DND-41 (cell line): ENCODE data around the gene CD79B.

Source experiments
- ATAC-seq: fragments of 200-7000 bp; cut with Tn5 transposase; 3 replicates; pipeline ENCODE4 v1.9.1; 2021; ENCODE audit warnings: low read depth; ENCODE audit not compliant: insufficient read depth
- DNase-seq: peaks from one replicate; pipeline ENCODE4 v3.0.0-alpha.2; 2020
- H2AFZ ChIP-seq: 2 replicates; pipeline ENCODE4 v1.6.0; 2012; ENCODE audit warnings: low read depth, low read length
- H3K27ac ChIP-seq: 2 replicates; pipeline ENCODE4 v1.5.1; 2012; ENCODE audit warnings: low read length, inconsistent platforms
- H3K27me3 ChIP-seq: fragments of 200-600 bp; sonication (generic); 2 replicates; pipeline ENCODE4 v1.6.0; 2012; ENCODE audit warnings: low read length, mild to moderate bottlenecking, inconsistent platforms; ENCODE audit not compliant: insufficient read depth, poor library complexity
- H3K36me3 ChIP-seq: 2 replicates; pipeline ENCODE4 v1.5.1; 2012; ENCODE audit warnings: low read length, inconsistent platforms; ENCODE audit not compliant: insufficient read depth
- H3K4me1 ChIP-seq: 2 replicates; pipeline ENCODE4 v1.5.1; 2012; ENCODE audit warnings: mild to moderate bottlenecking, low read length; ENCODE audit not compliant: insufficient read depth
- H3K4me2 ChIP-seq: 2 replicates; pipeline ENCODE4 v1.6.0; 2012; ENCODE audit warnings: mild to moderate bottlenecking, moderate library complexity, low read length, inconsistent platforms; ENCODE audit not compliant: insufficient read depth
- H3K4me3 ChIP-seq, 2 experiments: fragments of 200-600 bp in 1 of 2; shearing (Covaris generic) in 1 of 2; 2 replicates each; pipeline ENCODE4 v1.5.1; 2012 to 2016; ENCODE audit warnings: inconsistent platforms in 2 of 2, low read length in 2 of 2, mild to moderate bottlenecking in 2 of 2, low read depth in 1 of 2, moderate library complexity in 1 of 2
- H3K79me2 ChIP-seq: 2 replicates; pipeline ENCODE4 v1.6.0; 2012; ENCODE audit warnings: low read length, inconsistent platforms; ENCODE audit not compliant: insufficient read depth
- H3K9ac ChIP-seq: 2 replicates; pipeline ENCODE4 v1.6.0; 2012; ENCODE audit warnings: low read depth, mild to moderate bottlenecking, inconsistent platforms, low read length, moderate library complexity
- H3K9me3 ChIP-seq: 2 replicates; pipeline ENCODE4 v1.5.1; 2012; ENCODE audit warnings: low read length, moderate library complexity, mild to moderate bottlenecking, inconsistent platforms; ENCODE audit not compliant: insufficient read depth, severe bottlenecking
- H4K20me1 ChIP-seq: 2 replicates; pipeline ENCODE4 v1.6.0; 2012; ENCODE audit warnings: low read length; ENCODE audit not compliant: insufficient read depth
- CTCF ChIP-seq: IDR thresholded peaks from 2 replicates; pipeline ENCODE4 v1.5.1; 2012; ENCODE audit warnings: borderline replicate concordance, low read length, moderate library complexity, mild to moderate bottlenecking; ENCODE audit not compliant: poor library complexity, severe bottlenecking; ENCODE audit errors: extremely low read depth
- EZH2 ChIP-seq: IDR thresholded peaks from 3 replicates; pipeline ENCODE4 v1.6.1; 2012; ENCODE audit warnings: borderline replicate concordance, low read depth, mild to moderate bottlenecking, moderate library complexity, low read length, inconsistent platforms; ENCODE audit not compliant: severe bottlenecking

CD79B gene

GRCh38 chr17:63960430-63960829 is 28.3 kb upstream of the CD79B start:
- no peak overlapping the region for H2AFZ ChIP-seq
- DNase-seq, result no peak
- H4K20me1 ChIP-seq, result 0 out of 2 replicates have a peak, but pooled peaks cover 3% of the 10 kb centered on the region
- TF ChIP-seq CTCF (no peak), EZH2 (no peak)
- no peak overlapping the region for H3K4me2 ChIP-seq
- no peak overlapping the region for H3K27ac ChIP-seq
- H3K4me1 ChIP-seq, result 0 out of 2 replicates have a peak, but pooled peaks cover under 1% of the 10 kb centered on the region
- no peak for ATAC-seq
- no peak overlapping the region for H3K9ac ChIP-seq
- H3K9me3 ChIP-seq, result no peaks in the 10 kb centered on the region
- no peaks in the 10 kb centered on the region for H3K36me3 ChIP-seq
- H3K4me3 ChIP-seq, result no peak overlapping the region
- H3K79me2 ChIP-seq, result no peaks in the 10 kb centered on the region
- no peaks in the 10 kb centered on the region for H3K27me3 ChIP-seq

- TF ChIP-seq CTCF (no peak), EZH2 (no peak)
- no peak overlapping the region for H3K27ac ChIP-seq
- DNase-seq (no peak), ATAC-seq (no peak)
- H3K36me3 ChIP-seq, result no peaks in the 10 kb centered on the region
- H3K79me2 ChIP-seq, result no peaks in the 10 kb centered on the region
- no peaks in the 10 kb centered on the region for H3K9me3 ChIP-seq
- H3K27me3 ChIP-seq, result no peaks in the 10 kb centered on the region
- H3K4me3 ChIP-seq, result no peak overlapping the region
- H3K4me2 ChIP-seq, result no peak overlapping the region
- peaks cover 5% of the 10 kb centered on the region for H3K4me1 ChIP-seq
- no peak overlapping the region for H3K9ac ChIP-seq
- no peak overlapping the region for H2AFZ ChIP-seq
- H4K20me1 ChIP-seq, result 0 out of 2 replicates have a peak, but pooled peaks cover 3% of the 10 kb centered on the region
Observed at GRCh38 chr17:63960006-63960405, 27.9 kb upstream of the CD79B start.

- Histone ChIP-seq H3K9me3 (no peaks in the 10 kb centered on the region), H3K4me1 (peaks cover 19% of the 10 kb centered on the region), H3K4me3 (no peak overlapping the region), H3K4me2 (no peak overlapping the region), H3K27ac (no peak overlapping the region), H3K27me3 (no peaks in the 10 kb centered on the region), H3K36me3 (no peaks in the 10 kb centered on the region), H2AFZ (no peak overlapping the region), H3K9ac (no peak overlapping the region), H4K20me1 (peaks cover 3% of the 10 kb centered on the region; the same call in 1 of the 2 replicates), H3K79me2 (no peaks in the 10 kb centered on the region)
- TF ChIP-seq EZH2 (no peak), CTCF (no peak)
- DNase-seq (no peak), ATAC-seq (no peak)
Observed at GRCh38 chr17:63956296-63956920, 24.3 kb upstream of the CD79B start.
